AG04449 (cell line): ENCODE measurements around the gene PAQR9.

ENCODE experiments used
- CTCF ChIA-PET: fragments of 350-600 bp; formaldehyde crosslinking; extraction: SDS; loops from one replicate; lab custom pipeline; 2021; ENCODE audit warnings: antibody characterized with exemption; lab: Yijun Ruan, JAX
- POLR2A ChIA-PET: fragments of 400-600, 350-600 bp; formaldehyde crosslinking; extraction: SDS; loops from one replicate; lab custom pipeline; 2020; ENCODE audit warnings: antibody characterized with exemption, inconsistent platforms; lab: Yijun Ruan, JAX
- DNase-seq: peaks from one replicate; pipeline ENCODE4 v3.0.0-alpha.2; 2010; ENCODE audit warnings: low read depth, low spot score
- H3K4me3 ChIP-seq: 2 replicates; pipeline ENCODE4 v1.5.1; 2011; ENCODE audit warnings: low read depth, mild to moderate bottlenecking, control low read depth, low read length
- TF ChIP-seq, protein P1 (sequence below): IDR thresholded peaks from one replicate; pipeline ENCODE4 v1.5.1; 2011; ENCODE audit warnings: mild to moderate bottlenecking, moderate library complexity, low read length, control low read depth, inconsistent platforms; ENCODE audit not compliant: insufficient read depth; ENCODE audit errors: missing control alignments

PAQR9 gene

DNA sequence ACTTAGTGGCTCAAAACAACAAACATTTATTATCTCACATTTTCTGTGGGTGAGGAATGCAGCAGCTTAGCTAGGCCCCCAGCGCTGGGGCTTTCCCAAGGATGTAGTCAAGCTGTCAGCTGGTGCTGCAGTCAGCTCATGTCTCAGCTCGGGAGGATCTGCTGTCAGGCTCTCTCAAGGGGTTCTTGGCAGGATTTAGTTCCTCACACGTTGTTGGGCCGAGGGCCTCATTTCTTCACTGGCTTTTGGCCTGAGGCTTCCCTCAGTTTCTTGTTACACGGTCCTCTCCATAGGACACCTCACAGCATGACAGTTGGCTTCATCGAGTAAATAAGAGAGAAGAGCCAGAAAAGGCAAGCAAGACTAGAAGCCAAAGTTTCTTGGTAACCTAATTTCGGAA, 24.2 kb upstream of the PAQR9 start:
- peak; percentile 40 for DNase-seq

DNA sequence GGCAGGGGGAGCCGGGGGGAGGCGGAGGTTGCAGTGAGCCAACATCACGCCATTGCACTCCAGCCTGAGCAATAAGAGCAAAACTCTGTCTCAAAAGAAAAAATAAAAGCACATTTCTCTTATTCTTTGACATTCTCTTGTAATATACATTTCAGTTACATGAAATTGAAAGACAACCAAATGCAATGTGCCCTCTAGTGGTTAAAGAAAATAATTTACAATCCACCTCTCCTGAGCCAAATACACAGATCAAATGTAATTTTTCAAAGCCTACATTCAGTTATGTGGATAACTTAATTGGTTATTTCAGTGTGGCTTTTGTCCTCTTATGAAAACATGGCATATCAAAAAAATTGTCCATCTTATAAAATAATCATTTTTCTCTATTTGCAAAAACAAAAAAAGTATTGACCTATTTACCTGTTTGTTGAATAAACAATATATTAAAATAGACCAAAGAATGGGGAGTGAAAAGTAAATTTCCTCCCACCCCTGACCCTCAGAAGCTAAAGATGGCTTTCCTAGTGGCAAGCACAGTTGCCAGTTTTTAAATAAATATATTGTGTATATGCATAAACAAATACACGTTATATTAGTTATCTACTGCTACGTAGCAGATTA, 23.7 kb upstream of the PAQR9 start:
- POLR2A ChIA-PET, result no interaction called here
- TF ChIP-seq, protein P1, sequence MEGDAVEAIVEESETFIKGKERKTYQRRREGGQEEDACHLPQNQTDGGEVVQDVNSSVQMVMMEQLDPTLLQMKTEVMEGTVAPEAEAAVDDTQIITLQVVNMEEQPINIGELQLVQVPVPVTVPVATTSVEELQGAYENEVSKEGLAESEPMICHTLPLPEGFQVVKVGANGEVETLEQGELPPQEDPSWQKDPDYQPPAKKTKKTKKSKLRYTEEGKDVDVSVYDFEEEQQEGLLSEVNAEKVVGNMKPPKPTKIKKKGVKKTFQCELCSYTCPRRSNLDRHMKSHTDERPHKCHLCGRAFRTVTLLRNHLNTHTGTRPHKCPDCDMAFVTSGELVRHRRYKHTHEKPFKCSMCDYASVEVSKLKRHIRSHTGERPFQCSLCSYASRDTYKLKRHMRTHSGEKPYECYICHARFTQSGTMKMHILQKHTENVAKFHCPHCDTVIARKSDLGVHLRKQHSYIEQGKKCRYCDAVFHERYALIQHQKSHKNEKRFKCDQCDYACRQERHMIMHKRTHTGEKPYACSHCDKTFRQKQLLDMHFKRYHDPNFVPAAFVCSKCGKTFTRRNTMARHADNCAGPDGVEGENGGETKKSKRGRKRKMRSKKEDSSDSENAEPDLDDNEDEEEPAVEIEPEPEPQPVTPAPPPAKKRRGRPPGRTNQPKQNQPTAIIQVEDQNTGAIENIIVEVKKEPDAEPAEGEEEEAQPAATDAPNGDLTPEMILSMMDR, result peak; percentile 43
- no peak for DNase-seq
- CTCF ChIA-PET, result interaction anchor here (0.7 to 18.0 kb wide), 22 partner anchors 9 to 405 kb away, joined by 3 to 584 read pairs (median 4); partner anchors contain the start of gene U2SURP
- no peak overlapping the region for H3K4me3 ChIP-seq

More for the DNA sequence above, 24.2 kb upstream of the PAQR9 start:
- TF ChIP-seq, protein P1, result no peak
- no peak overlapping the region for H3K4me3 ChIP-seq
- POLR2A ChIA-PET, result interaction anchor here (0.6 kb wide), 1 partner anchor 39 kb away, joined by 3 read pairs; no protein-coding TSS in a partner anchor
- CTCF ChIA-PET, result interaction anchor here (0.7 to 18.0 kb wide), 19 partner anchors 9 to 405 kb away, joined by 3 to 584 read pairs (median 5); partner anchors contain the start of gene U2SURP

DNA sequence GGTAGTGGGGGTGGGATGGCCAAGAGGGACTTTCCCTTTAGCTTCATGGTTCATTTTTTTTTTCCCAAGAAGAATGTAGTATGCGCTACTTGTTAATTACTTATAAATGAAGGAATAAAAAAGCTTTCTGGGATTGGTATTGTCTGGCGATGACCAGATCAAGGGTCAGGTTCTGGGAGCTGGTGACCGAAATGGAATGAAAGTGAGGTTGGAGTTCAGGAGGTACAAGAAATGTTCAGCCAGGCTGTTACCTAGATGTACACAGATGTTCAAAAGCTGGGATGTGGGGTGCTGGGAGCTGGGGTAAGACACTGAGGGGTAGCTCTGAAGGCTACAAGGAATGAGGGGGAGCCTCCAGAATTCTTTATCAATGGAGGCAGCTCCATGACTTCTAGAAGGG, 20.8 kb upstream of the PAQR9 start:
- TF ChIP-seq, protein P1, result no peak
- H3K4me3 ChIP-seq, result no peak overlapping the region
- CTCF ChIA-PET, result interaction anchor here (0.8 to 9.7 kb wide), 13 partner anchors 9 to 399 kb away, joined by 3 to 135 read pairs (median 4); partner anchors contain the start of gene U2SURP
- no peak for DNase-seq
- POLR2A ChIA-PET, result no interaction called here

DNA sequence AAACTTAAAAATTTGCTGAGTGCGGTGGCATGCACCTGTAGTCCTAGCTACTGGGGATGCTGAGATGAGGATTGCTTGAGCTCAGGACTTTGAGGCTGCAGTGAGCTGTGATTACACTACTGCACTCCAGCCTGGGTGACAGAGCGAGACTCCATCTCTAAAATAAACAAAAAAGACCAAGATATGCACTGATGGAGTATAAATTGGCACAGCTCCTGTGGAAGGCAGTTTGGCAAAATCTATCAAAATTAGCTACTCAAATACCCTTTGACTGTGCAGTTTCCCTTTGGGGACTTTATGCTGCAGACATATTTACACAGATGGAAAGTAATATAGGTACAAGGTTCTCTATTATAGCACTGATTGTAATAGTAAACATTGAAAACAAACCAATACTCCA, 19.8 kb upstream of the PAQR9 start:
- TF ChIP-seq, protein P1, result no peak
- no peak for DNase-seq
- H3K4me3 ChIP-seq, result no peak overlapping the region
- POLR2A ChIA-PET, result no interaction called here
- CTCF ChIA-PET, result interaction anchor here (1.0 to 9.7 kb wide), 4 partner anchors 10 to 398 kb away, joined by 3 to 135 read pairs (median 14); no protein-coding TSS in a partner anchor

DNA sequence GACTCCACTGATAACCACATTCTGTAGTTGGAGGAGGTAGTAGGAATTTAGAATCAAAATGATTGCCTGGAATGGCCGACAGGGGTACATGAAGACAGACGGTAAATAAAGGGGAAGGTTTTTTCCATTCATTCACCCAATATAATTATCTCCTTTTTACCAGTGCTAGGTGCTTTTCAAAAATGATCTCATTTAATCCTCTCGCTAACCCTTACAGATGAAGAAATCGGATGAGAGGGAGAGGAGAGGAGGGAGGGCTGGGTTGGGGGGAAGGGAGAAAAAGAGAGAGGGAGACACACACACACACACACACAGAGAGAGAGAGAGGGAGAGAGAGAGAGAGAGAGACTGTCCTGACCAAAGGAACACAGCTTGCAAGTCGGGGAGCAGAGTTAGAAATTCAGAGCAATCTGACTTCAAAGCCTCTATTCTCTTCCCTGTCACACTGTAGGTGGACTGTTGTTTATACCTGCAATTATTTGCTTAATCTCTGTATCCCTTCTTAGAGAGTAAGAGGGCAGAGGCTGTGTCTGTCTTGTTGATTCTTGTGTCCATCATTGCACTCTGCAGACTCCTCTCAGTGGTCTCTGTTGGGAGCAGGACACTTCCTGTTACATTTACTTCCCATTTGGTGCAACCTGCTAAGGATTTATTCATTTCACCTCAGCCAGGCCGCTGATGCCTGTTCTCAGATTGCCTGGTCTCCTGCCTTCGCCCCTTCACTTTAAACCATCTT, 18.7 kb upstream of the PAQR9 start:
- ChIA-PET CTCF (interaction anchor here (1.4 to 9.7 kb wide), 7 partner anchors 8 to 389 kb away, joined by 4 to 135 read pairs (median 8); no protein-coding TSS in a partner anchor), POLR2A (no interaction called here)
- TF ChIP-seq, protein P1, result no peak
- DNase-seq, result no peak
- no peak overlapping the region for H3K4me3 ChIP-seq

DNA sequence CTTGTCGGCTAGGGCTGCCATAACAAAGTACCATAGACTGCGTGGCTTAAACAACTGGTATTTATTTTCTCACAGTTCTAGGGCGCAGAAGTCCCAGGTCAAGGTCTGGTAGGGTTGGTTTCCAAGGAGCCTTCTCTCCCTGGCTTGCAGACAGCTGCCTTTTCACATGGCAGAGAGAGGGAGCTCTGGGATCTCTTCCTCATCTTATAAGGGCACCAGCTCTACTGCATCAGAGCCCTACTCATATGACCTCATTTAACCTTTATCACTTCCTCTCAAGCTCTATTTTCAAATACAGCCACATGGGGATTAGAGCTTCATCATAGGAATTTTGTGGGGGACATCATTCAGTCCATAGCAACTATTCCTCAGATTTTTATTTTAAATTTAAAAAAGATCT, 17.6 kb upstream of the PAQR9 start:
- POLR2A ChIA-PET, result no interaction called here
- no peak overlapping the region for H3K4me3 ChIP-seq
- no peak for DNase-seq
- CTCF ChIA-PET, result interaction anchor here (1.0 to 9.7 kb wide), 7 partner anchors 9 to 388 kb away, joined by 3 to 135 read pairs (median 7); no protein-coding TSS in a partner anchor
- TF ChIP-seq, protein P1, result no peak
